Heart right ventricle (tissue), 16 donors: ENCODE results near the gene HS6ST3. TPM values are rescaled to one million over a fixed set of nuclear protein-coding genes. Genes with fewer than 3 reads are reported as not detected.

Experiments
- ATAC-seq, 8 donors: fragments of 200-7000 bp; cut with Tn5 transposase; one replicate each; pipeline ENCODE4 v1.9.1; 2020; ENCODE audit warnings: mild to moderate bottlenecking in 8 of 8, moderate library complexity in 8 of 8, moderate number of reproducible peaks in 1 of 8
- DNase-seq, 2 donors: peaks; one replicate each; pipeline ENCODE4 v3.0.0-alpha.2; 2020
- H3K27ac ChIP-seq, 10 donors: fragments of 200-600 bp; sonication (generic) in 2 of 10; one replicate each; pipeline versions ENCODE4 v1.5.0 to v1.8.0; 2020 to 2022; ENCODE audit warnings: mild to moderate bottlenecking in 3 of 10
- H3K27me3 ChIP-seq, 7 donors: fragments of 200-600 bp; one replicate each; pipeline ENCODE4 v1.8.0; 2021 to 2022; ENCODE audit warnings: mild to moderate bottlenecking in 2 of 7
- H3K36me3 ChIP-seq, 9 donors: fragments of 200-600 bp; sonication (generic) in 1 of 9; one replicate each; pipeline versions ENCODE4 v1.5.0 to v1.8.0; 2020 to 2022; ENCODE audit warnings: mild to moderate bottlenecking in 2 of 9
- H3K4me1 ChIP-seq, 9 donors: fragments of 200-600 bp; sonication (generic) in 1 of 9; one replicate each; pipeline versions ENCODE4 v1.5.0 to v1.8.0; 2020 to 2022; ENCODE audit warnings: mild to moderate bottlenecking in 4 of 9
- H3K4me3 ChIP-seq, 10 donors: fragments of 200-600 bp; sonication (generic) in 2 of 10; one replicate each; pipeline versions ENCODE4 v1.5.0 to v1.8.0; 2020 to 2022; ENCODE audit warnings: mild to moderate bottlenecking in 7 of 10, moderate library complexity in 2 of 10
- H3K9me3 ChIP-seq, 11 donors: fragments of 200-600 bp in 10 of 11; sonication (generic) in 2 of 11; one replicate each; pipeline versions ENCODE4 v1.5.0 to v1.8.0; 2013 to 2022; ENCODE audit warnings: mild to moderate bottlenecking in 2 of 11, control low read depth in 1 of 11, moderate library complexity in 1 of 11
- WGBS, 2 donors: extraction: QIAGEN DNeasy Blood & Tissue Kit; methylation state at CpG; one replicate each; pipeline ENCODE4 v1.1.7; 2013; ENCODE audit warnings: inconsistent platforms in 1 of 2; 5-methylcytosine and 5-hydroxymethylcytosine counted together
- intact Hi-C, 10 donors: fragments of 100-400 bp; cut with DNase I; formaldehyde crosslinking; loops; one replicate each; pipeline versions ENCODE4 v1.11.1 to v1.14.2; 2022
- polyA plus RNA-seq, 2 donors: library from polyadenylated mRNA; stranded (reverse); fragments of 200-250 nt; gene quantifications; one replicate each; pipeline ENCODE4 v1.2.3, GENCODE V29; 2013
- total RNA-seq, 10 donors: library from RNA; stranded (reverse); fragmentation: NEBNext Ultra II Directional in 3 of 10; extraction: Animal tissue kit (Norgen Biotek cat#: 25700) in 3 of 10; gene quantifications; one replicate each; pipeline versions ENCODE4 v1.2.1 to v1.2.4, GENCODE V29; 2021 to 2023
- TF ChIP-seq, protein P1 (sequence below), 9 donors: fragments of 200-600 bp; sonication (generic) in 2 of 9; IDR thresholded peaks; one replicate each; pipeline versions ENCODE4 v1.5.0 to v1.8.0; 2021 to 2022; ENCODE audit warnings: antibody characterized with exemption in 9 of 9, mild to moderate bottlenecking in 5 of 9, moderate library complexity in 1 of 9
- donor health status: Arrhythmogenic right ventricular cardiomyopathy.
- donor health status: ischemic (EF 13 %, LVEDD 7.1; RV severe dilation, severe dysfunction).
- donor health status: healthy with polysubstance abuse.
- donor health status: DM: no; HTN: yes; CAD: no.
- donor health status: DM: no; HTN: no; CAD: no.
- donor health status: ischemic (EF 25% LVEDD 6.9; RV normal size, moderate dysfunction).
- donor health status: ischemic (EF 25% LVEDD 5.7; RV mildly dilated, moderate dysfunction).
- donor health status: healthy.
- donor health status: DM: yes; HTN: yes; CAD: no.
- donor health status: Ischemic cardiomyopathy.
- donor health status: ischemic (EF 35%, LVEDD 5.7; RV mildly dilated, moderate dysfunction).
- donor health status: nonischemic (EF 11% LVEDD 7.7; RV severe dilation, severe dysfunction).
- donor health status: DM: yes; HTN: yes; CAD: no.
- donor health status: PGD.
- donor health status: ischemic (EF 29% LVEDD 5.4; RV normal size, mild dysfunction).
- donor health status: nonischemic (EF 23%, LVEDD 6.1; RV moderate dilation, normal function).

The HS6ST3 gene
- total and polyA plus RNA-seq, 12 donors = 0.01 to 7.6 (median 1.2) TPM

DNA sequence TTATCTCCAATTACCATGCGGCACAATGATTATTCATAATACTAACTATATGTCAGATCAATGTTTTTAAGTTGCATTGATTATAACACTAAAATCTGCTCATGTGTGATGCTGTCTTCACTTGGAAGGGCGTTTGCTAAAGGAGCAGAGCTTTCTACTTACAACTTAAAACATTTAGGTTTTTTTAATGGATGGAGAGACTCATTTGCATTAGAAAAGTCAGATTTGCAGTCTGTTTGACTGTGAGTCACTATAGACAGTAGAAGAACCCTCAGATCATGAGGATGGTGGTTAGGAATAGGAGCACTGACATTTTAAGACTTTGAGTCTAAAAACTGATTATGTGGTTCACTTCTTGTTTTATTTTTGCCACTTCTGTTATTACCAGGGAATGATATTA is 364.6 kb downstream of the HS6ST3 start:
- 17 to 31% methylated on average over 2 of the region's 2 CpGs for WGBS, 2 donors
- Histone ChIP-seq H3K36me3 (no peaks in the 10 kb centered on the region), H3K27me3 (no peaks in the 10 kb centered on the region), H3K4me3 (no peak overlapping the region), H3K4me1 (no peaks in the 10 kb centered on the region), H3K9me3 (no peaks in the 10 kb centered on the region), H3K27ac (no peak overlapping the region)
- ATAC-seq = no peak
- intact Hi-C loops = no loop called here
- DNase-seq = no peak
- TF ChIP-seq, protein P1, sequence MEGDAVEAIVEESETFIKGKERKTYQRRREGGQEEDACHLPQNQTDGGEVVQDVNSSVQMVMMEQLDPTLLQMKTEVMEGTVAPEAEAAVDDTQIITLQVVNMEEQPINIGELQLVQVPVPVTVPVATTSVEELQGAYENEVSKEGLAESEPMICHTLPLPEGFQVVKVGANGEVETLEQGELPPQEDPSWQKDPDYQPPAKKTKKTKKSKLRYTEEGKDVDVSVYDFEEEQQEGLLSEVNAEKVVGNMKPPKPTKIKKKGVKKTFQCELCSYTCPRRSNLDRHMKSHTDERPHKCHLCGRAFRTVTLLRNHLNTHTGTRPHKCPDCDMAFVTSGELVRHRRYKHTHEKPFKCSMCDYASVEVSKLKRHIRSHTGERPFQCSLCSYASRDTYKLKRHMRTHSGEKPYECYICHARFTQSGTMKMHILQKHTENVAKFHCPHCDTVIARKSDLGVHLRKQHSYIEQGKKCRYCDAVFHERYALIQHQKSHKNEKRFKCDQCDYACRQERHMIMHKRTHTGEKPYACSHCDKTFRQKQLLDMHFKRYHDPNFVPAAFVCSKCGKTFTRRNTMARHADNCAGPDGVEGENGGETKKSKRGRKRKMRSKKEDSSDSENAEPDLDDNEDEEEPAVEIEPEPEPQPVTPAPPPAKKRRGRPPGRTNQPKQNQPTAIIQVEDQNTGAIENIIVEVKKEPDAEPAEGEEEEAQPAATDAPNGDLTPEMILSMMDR (IDR thresholded peaks at IDR 0.05) = no peak

- ATAC-seq = no peak
Observed at GRCh38 chr13:96460609-96461008, 370.7 kb downstream of the HS6ST3 start.

GRCh38 chr13:96473526-96474180 is 383.7 kb downstream of the HS6ST3 start:
- WGBS, 2 donors = 39 to 56% methylated on average over 10 of the region's 10 CpGs
- Histone ChIP-seq H3K4me1 (peaks cover 0 to 12% (median 0%) of the 10 kb centered on the region in 9 donors), H3K9me3 (peaks cover 0 to 3% (median 0%) of the 10 kb centered on the region in 11 donors), H3K4me3 (no peak overlapping the region), H3K36me3 (no peaks in the 10 kb centered on the region), H3K27ac (peak overlapping the region in 2 of 10 donors; percentile 25 to 35), H3K27me3 (peaks cover 0 to 4% (median 0%) of the 10 kb centered on the region in 7 donors)
- ATAC-seq = peak in 2 of 8 donors; percentile 29 to 48
- no peak for DNase-seq
- TF ChIP-seq, protein P1 (IDR thresholded peaks at IDR 0.05) = no peak
- intact Hi-C loops = no loop called here

More at GRCh38 chr13:96460609-96461008, 370.7 kb downstream of the HS6ST3 start:
- TF ChIP-seq, protein P1 (IDR thresholded peaks at IDR 0.05) = no peak
- Histone ChIP-seq H3K4me1 (no peaks in the 10 kb centered on the region), H3K27ac (no peak overlapping the region), H3K9me3 (no peaks in the 10 kb centered on the region), H3K27me3 (no peaks in the 10 kb centered on the region), H3K36me3 (no peaks in the 10 kb centered on the region), H3K4me3 (no peak overlapping the region)
- 64 to 78% methylated on average over 2 of the region's 2 CpGs for WGBS, 2 donors
- peak in 1 of 2 donors; percentile 4 for DNase-seq
- intact Hi-C loops = no loop called here

- H3K36me3 ChIP-seq = no peaks in the 10 kb centered on the region
- ATAC-seq (peak in 2 of 8 donors; percentile 34 to 48), DNase-seq (no peak)
- H3K4me3 ChIP-seq = no peak overlapping the region
- H3K27ac ChIP-seq = peak overlapping the region in 1 of 10 donors; percentile 25
- H3K9me3 ChIP-seq = peaks cover 0 to 3% (median 0%) of the 10 kb centered on the region in 11 donors
- intact Hi-C loops = no loop called here
- H3K27me3 ChIP-seq = peaks cover 0 to 4% (median 0%) of the 10 kb centered on the region in 7 donors
- peaks cover 0 to 12% (median 0%) of the 10 kb centered on the region in 9 donors for H3K4me1 ChIP-seq
- WGBS, 2 donors = 32 to 41% methylated on average over 7 of the region's 7 CpGs
- TF ChIP-seq, protein P1 (IDR thresholded peaks at IDR 0.05) = no peak
Observed at GRCh38 chr13:96474181-96474557, 384.3 kb downstream of the HS6ST3 start.
